HL-60/S4 treated with phorbol 12-myristate 13-acetate at 8.2 ng/mL for 4 days and 3 days (cell line): ENCODE measurements around the gene CEACAM16.
"Not testable (repeated sequence)": the region's sequence is repeated elsewhere in the genome, so short reads cannot be mapped to it uniquely, and the experiment has no call there.

Experiments used
- in situ Hi-C: fragments of 300-500 bp; cut with MboI; formaldehyde crosslinking; loops from 2 replicates; pipeline ENCODE4 v1.15.0; 2022; ENCODE audit warnings: low sequenced_read_pairs

The CEACAM16 gene, protein sequence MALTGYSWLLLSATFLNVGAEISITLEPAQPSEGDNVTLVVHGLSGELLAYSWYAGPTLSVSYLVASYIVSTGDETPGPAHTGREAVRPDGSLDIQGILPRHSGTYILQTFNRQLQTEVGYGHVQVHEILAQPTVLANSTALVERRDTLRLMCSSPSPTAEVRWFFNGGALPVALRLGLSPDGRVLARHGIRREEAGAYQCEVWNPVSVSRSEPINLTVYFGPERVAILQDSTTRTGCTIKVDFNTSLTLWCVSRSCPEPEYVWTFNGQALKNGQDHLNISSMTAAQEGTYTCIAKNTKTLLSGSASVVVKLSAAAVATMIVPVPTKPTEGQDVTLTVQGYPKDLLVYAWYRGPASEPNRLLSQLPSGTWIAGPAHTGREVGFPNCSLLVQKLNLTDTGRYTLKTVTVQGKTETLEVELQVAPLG

DNA sequence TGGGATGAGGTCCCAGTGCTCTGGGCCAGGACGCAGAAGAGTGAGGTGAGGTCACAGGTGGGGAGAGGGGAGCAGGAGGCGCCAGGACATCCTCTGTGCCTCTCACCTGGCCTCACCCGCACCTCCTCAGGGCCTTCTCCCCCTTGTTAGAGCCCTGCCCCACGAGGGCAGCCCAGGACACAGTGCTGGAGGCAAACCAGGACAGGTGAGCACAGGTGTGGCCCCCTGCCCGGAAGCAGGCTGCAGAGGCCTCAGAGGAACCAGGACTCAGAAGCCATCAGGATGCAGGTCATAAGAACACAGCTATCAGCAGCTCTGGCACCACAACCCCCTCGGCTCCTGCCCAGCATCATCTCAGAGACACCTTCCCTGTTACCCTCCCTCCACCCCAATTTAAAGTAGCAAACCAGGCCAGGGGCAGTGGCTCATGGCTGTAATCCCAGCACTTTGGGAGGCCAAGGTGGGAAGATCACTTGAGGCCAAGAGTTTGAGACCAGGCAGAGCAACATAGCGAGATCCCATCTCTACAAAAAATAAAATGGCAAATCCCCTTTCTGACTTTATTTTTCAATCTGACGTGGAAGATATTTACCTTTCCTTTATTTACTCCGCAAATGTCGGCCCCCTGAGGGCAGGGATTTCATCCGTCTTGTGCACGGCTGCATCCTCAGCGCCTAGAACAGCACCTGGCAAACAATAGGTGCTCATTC is at the start of gene CEACAM16:
Gene CEACAM16 (plus strand): TSS at position 660 of the 710 bp plus-strand sequence. CDS start 2,306 bp downstream, outside the sequence.
- in situ Hi-C loops = no loop called here

DNA sequence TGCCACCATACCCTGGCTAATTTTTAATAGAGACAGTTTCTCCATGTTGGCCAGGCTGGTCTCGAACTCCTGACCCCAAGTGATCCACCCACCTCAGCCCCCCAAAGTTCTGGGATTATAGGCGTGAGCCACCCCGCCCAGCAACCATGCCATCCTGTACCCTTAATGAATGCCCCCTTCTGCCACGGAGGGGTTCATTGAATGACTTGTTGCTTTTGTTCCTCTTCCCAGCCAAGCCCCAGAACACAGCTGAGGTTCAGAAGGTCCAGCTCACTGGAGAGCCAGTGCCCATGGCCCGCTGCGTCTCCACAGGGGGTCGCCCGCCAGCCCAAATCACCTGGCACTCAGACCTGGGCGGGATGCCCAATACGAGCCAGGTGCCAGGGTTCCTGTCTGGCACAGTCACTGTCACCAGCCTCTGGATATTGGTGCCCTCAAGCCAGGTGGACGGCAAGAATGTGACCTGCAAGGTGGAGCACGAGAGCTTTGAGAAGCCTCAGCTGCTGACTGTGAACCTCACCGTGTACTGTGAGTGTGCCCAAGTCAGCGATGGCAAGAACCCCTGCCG is 49.3 kb upstream of the CEACAM16 start:
- in situ Hi-C loops = no loop called here

DNA sequence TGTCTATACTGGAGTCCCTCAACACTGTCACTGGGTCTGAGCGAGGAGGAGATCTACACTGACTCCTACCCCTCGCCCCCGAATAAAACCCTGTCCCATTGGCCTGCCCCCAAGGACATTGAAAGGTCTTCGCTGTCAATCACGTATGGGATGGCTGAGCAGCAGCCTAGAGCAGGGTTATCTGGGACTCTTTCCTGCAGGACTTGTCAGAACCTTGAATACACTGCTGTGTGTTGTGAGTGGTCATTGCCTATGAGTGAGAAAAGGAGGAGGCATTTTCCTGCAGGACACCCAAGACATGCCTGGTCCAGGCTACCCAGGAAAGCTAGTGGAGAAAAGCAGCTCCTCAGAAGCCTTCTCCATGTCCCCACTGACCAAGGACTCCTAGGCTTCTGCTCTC is 45.6 kb upstream of the CEACAM16 start:
- in situ Hi-C loops = no loop called here

DNA sequence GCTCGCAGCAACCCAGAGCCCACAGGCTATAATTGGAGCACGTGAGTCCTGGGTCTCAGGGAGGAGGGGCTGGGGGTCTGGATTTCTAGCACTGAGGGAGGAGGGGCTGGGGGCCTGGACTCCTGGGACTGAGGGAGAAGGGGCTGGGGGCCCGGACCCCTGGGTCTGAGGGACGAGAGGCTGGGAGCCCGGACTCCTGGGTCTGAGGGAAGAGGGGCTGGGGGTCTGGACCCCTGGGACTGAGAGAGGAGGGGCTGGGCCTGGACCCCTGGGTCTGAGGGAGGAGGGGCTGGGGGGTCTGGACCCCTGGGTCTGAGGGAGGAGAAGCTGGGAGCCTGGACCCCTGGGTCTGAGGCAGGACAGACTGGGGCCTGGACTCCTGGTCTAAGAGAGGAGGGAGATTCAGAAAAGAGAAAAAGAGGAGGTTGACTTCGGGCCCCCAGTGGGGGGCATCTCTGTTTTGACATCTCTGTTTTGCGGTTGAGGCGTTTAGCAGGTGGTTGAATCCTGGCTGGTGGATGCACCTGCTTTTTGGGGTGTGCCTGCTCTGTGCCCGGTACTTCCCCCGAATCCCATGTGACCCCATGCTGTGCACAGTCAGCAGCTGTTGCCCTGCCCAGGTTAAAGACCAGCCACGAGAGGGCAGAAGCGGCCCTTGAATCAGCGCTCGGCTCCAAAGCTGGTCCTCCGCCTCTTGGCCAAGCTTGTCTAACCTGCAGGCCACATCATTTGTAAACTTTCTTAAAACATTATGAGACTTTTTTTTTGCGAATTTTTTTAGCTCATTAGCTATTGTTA is 44.8 kb upstream of the CEACAM16 start:
- in situ Hi-C loops = no loop called here

DNA sequence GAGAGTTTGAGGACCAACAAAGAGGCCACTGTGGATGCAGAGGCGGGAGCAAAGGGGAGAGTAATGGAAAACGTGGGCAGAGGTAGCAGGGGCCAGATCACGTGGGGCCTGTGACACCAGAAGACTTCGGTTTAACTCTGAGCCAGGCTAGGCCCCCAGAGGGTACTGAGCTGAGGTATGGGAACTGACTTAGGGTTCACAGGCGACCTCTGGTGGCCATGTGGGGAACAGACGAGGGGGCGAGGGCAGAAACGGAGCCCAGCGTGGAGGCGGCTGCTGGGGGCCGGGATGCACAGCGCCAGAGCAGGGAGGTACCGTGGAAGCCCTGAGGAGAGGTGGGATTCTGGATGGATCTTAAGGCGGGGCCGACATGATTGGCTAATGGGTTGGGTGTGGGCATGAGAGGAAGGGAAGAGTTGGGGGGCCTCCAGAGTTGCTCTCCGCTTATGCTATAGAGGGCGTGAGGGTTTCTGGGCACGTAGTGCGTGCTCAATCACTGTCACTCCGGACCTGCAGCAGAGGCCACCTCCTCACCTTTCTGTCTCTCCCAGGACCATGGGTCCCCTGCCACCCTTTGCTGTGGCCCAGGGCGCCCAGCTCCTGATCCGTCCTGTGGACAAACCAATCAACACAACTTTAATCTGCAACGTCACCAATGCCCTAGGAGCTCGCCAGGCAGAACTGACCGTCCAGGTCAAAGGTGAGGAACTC is 41.6 kb upstream of the CEACAM16 start:
- in situ Hi-C loops = no loop called here

DNA sequence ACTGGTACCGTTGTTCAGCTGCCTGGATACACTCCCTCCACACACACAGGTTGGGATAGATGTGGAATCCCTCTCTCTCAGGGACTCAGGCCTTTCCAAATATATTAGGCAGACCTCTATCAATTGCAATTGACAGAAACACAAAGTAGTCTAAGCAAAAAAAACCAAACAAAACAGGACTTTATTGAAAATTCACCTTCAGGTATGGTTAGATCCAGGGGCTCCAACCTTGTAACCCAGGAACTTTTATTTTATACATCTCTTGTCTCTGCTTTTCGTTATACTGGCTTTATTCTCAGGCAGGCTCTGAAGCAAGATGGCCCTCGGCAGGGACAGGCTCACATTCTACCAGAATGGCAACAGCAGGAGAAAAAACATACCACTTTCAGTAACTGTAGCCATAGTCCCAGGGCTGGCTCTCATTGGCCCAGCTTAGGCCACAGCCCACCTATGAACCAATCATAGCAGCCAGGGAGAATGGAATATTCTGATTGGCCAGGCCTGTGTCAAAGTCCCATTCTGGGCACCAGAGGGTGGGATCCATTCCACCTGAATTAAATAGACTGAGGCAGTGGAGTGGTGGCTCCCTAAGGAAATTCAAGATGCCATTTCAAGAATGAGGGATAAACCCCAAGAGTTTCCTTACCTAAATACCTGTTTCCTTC is 40.8 kb upstream of the CEACAM16 start:
- in situ Hi-C loops = no loop called here

DNA sequence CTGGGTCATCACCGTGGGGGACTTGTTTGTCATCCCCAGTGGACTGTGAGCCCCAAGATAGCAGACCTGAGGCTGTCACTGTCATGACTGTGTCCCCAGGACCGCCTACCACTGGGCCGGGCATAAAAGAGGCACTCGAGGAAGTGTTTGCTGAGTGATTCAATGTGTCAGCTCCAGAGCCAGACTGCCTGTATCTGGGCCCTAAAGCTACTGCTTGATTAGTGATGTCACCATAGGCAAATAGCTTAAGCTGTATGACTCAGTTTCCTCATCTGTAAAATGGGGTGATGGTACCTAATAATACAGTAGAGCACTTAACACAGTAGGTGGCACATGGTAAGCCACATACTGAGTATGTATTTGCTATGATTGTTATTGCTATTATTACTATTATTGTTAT is 38.9 kb upstream of the CEACAM16 start:
- in situ Hi-C loops = loop anchor here (5.0 kb wide), 1 partner anchor 88 kb away; no protein-coding TSS in a partner anchor

DNA sequence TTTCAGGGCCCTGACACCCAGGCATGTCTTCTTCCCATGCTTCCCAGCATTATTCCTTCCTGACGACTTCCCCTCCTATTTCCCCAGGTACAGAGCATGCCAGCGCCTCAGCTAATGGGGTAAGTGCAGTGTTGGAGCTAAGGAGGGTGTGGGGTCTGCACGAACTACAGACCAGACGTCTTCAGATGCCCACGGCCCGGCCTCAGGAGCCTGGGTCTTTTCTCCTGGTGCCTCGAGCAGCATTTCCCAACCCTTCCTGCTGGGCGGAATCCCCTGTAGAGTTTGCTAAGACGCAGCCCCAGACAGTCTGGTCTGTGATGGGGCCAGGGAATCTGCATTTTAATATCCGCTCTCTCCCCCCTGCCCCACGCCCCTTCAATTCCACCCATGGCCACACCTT is 37.7 kb upstream of the CEACAM16 start:
- in situ Hi-C loops = loop anchor here (5.0 kb wide), 1 partner anchor 89 kb away; no protein-coding TSS in a partner anchor

DNA sequence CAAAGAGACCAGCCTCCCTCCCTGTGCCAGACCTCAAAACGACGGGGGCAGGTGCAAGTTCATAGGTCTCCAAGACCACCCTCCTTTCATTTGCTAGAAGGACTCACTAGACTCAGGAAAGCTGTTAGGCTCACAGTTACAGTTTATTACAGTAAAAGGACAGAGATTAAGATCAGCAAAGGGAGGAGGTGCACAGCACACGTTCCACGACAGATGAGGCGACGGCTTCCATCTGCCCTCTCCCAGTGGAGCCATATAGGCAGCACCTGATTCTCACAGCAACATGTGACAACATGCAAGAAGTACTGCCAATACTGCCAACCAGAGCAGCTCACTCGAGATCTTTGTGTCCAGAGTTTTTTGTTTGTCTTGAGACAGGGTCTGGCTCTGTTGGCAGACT is 37.0 kb upstream of the CEACAM16 start:
- in situ Hi-C loops = loop anchor here (5.0 kb wide), 1 partner anchor 90 kb away; no protein-coding TSS in a partner anchor

DNA sequence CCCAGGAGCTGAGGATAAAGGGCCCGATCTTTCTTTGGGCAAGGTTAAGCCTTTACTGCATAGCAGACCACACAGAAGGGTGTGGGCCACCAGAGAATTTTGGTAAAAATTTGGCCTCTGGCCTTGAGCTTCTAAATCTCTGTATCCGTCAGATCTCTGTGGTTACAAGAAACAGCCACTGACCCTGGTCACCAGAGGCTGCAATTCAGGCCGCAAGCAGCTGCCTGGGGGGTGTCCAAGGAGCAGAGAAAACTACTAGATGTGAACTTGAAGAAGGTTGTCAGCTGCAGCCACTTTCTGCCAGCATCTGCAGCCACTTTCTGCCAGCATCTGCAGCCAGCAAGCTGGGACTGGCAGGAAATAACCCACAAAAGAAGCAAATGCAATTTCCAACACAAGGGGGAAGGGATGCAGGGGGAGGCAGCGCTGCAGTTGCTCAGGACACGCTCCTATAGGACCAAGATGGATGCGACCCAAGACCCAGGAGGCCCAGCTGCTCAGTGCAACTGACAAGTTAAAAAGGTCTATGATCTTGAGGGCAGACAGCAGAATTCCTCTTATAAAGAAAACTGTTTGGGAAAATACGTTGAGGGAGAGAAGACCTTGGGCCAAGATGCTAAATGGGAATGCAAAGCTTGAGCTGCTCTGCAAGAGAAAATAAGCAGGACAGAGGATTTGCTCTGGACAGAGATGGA is 36.1 kb upstream of the CEACAM16 start:
- in situ Hi-C loops = loop anchor here (5.0 kb wide), 1 partner anchor 91 kb away; no protein-coding TSS in a partner anchor

DNA sequence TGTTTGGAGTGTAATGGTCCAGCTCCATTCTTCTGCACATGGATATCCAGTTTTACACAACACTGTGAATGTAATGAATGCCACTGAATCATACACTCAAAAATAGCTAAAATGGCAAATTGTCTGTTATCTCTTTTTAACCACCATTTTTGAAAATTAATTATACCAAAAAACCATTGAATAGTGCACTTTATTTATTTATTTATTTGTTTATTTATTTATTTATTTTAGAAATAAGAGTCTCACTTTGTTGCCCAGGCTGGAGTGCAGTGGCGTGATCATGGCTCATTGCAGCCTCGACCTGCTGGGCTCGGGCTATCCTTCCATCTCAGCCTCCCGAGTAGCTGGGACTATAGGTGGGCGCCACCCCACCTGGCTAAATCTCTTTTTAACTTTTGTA is 35.0 kb upstream of the CEACAM16 start:
- in situ Hi-C loops = loop anchor here (5.0 kb wide), 1 partner anchor 92 kb away; no protein-coding TSS in a partner anchor

DNA sequence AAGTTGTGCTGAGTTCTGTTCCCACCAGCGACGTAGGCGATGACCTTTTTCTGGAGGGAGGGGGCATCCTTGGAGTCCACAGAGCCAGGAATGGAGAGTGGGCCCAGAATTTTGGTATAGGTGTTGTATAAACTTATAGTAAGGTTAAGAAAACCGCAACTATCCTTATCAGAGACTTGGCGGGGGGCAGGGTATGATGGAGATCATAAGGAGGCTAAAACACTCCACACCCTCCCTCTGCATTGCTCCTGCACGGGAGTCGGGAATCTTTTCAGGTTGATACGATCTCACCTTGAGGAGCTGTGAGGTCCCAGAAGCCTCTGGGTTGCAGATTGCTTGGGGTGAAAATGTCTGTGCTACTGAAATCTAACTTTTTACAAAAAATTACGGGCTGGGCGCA is 34.0 kb upstream of the CEACAM16 start:
- in situ Hi-C loops = loop anchor here (5.0 kb wide), 1 partner anchor 93 kb away; no protein-coding TSS in a partner anchor

DNA sequence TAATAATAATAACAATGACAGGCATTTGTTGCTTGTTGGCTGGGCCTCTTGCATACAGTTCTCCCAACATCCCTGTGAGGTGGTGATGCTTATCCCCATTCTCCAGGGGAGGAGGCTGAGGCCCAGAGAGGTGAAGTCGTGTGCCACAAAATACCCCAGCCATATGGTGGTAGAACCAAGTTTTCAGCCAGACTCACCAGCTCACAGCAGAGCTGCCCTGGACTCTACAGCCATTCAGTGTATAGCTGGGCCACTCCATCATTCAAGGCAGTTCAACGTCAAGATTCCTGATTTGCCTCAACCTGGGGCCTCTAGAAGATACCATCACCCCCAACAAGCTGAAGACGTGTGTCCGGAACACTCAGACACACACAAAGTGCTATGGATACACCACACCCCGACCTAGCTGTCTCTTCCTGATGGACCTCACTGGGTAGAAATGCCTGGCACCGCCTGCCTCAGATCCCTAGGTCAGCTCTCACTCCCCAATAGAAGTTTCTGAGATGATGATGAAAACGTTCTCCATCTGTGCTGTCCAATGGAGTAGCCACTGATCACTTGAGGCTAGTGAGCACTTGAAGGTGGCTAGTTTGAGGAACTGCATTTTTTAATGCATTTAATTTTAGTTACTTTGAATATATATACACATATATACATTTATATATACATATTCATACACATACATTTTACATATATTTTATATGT is 31.9 kb upstream of the CEACAM16 start:
- in situ Hi-C loops = no loop called here

DNA sequence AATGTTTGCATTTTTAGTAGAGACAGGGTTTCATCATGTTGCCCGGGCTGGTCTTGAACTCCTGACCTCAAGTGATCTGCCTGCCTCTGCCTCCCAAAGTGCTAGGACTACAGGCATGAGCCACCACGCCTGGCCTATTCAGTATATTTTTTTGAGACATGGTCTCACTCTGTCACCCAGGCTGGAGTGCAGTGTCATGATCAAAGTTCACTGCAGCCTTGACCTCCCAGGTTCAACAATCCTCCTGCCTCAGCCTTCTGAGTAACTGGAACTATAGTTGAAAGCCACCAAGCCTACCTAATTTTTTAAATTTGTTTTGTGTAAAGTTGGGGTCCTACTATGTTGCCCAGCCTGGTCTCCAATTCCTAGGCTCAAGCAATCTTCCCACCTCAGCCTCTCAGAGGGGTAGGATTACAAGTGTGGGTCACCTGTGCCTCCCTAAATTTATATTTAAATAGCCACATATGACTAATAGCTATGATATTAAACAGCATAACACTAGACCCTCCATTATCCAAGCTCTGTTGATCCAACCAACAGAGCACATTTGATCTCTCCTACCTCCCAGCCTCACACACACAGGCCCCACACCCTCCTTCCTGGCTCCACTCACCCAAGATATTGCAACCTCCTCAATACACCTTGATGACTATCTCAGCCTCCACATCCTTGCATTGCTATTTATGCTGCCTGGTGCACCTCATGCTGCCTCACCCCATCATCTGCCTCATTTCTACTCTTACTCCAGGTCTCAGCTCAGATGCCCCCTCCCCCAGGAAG is 29.8 kb upstream of the CEACAM16 start:
- in situ Hi-C loops = no loop called here

DNA sequence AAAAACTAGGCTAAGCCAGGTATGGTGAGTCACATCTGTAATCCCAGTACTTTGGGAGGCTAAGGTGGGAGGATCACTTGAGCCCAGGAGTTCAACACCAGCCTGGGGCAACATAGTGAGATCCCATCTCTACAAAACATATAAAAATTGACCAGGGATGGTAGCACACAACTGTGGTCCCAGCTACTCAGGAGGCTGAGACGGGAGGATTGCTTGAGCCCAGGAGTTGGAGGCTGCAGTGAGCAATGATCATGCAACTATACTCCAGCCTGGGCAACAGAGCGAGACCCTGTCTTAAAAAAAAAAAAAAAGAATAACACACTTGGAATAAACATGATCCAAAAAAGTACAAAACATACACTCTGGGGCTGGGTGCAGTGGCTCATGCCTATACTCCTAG is 28.9 kb upstream of the CEACAM16 start:
- in situ Hi-C loops = not testable (repeated sequence)

DNA sequence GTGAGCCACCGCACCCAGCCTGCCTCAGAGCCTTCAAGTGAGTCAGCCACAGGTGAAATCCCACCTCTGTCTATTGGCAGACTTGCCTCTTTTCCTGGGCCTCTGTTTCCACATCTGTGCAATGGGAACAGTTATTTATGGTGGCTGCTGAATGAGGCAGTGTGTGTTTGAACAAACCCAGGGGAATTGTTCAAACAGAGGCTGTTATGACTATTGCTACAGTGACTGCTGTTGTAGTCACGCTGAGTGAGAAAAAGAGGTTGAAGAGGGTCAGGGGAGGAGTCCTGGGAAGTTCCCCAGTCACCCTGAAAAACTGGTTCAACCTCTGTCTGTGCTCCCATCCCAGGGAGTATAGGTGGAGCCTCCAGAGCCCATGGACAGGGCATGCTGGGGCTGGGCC is 27.6 kb upstream of the CEACAM16 start, which contains the start of gene CEACAM19:
Gene CEACAM19 (plus strand): TSS at position 83 of the 400 bp plus-strand sequence. CDS start 450 bp downstream, outside the sequence.
- in situ Hi-C loops = no loop called here

DNA sequence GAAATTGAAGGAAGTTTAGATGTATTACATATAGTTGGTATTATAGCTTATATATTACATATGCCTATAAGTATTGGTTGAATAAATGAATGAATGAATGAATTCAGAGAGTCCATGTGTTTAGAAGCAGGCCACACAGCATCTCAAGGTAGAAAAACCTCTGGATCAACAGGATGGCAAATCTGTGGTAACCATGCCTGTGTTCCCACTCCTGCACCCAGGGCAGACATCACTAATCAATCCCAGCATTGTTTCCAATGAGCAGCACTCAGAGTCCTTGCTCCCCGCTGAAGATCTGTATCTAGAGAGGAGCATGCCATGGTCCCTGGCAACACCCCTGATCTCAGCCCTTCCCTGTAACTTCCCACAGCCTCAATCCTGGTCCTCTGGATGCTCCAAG is 26.7 kb upstream of the CEACAM16 start:
- in situ Hi-C loops = no loop called here
